ENCODE measurements around the gene PTPRM.
"Not testable (repeated sequence)": the region's sequence is repeated elsewhere in the genome, so short reads cannot be mapped to it uniquely, and the experiment has no call there.

The PTPRM gene

GRCh38 chr18:8423051-8423557, 856.0 kb downstream of the PTPRM start:
- no peak for DNase-seq

- DNase-seq = no peak
These were observed 857.4 kb downstream of the PTPRM start for GRCh38 chr18:8424481-8424880.

- DNase-seq = no peak
These were observed 858.0 kb downstream of the PTPRM start for GRCh38 chr18:8424917-8425725.

- DNase-seq = no peak
These were observed 859.3 kb downstream of the PTPRM start for GRCh38 chr18:8426401-8426800.

GRCh38 chr18:8427339-8427738, 860.2 kb downstream of the PTPRM start:
- no peak for DNase-seq

GRCh38 chr18:8428951-8429350, 861.8 kb downstream of the PTPRM start:
- DNase-seq = no peak

GRCh38 chr18:8431036-8431435, 863.9 kb downstream of the PTPRM start:
- DNase-seq = no peak

- no peak for DNase-seq
These were observed 866.2 kb downstream of the PTPRM start for GRCh38 chr18:8433323-8433722.

GRCh38 chr18:8433771-8434170, 866.7 kb downstream of the PTPRM start:
- no peak for DNase-seq

- no peak for DNase-seq
These were observed 868.3 kb downstream of the PTPRM start for GRCh38 chr18:8435376-8435775.

GRCh38 chr18:8439055-8439454, 871.9 kb downstream of the PTPRM start:
- DNase-seq = no peak

- DNase-seq = no peak
These were observed 876.4 kb downstream of the PTPRM start for GRCh38 chr18:8443505-8443904.

- not testable (repeated sequence) for DNase-seq
These were observed 879.8 kb downstream of the PTPRM start for GRCh38 chr18:8446936-8447335.

- DNase-seq = no peak
These were observed 881.0 kb downstream of the PTPRM start for GRCh38 chr18:8448130-8448529.

GRCh38 chr18:8450013-8450412, 882.9 kb downstream of the PTPRM start:
- DNase-seq = no peak

- no peak for DNase-seq
These were observed 884.0 kb downstream of the PTPRM start for GRCh38 chr18:8450898-8451665.

- DNase-seq = no peak
These were observed 886.4 kb downstream of the PTPRM start for GRCh38 chr18:8453528-8453927.

- no peak for DNase-seq
These were observed 887.0 kb downstream of the PTPRM start for GRCh38 chr18:8454136-8454535.

GRCh38 chr18:8455661-8456614, 888.8 kb downstream of the PTPRM start:
- no peak for DNase-seq
